GM12878 (cell line): ENCODE data around the gene CARS2. TPM values are rescaled to one million over a fixed set of nuclear protein-coding genes. Genes with fewer than 3 reads are reported as not detected.

Experiments used
- ATAC-seq: fragments of 200-7000 bp; cut with Tn5 transposase; 3 replicates; pipeline ENCODE4 v1.9.1; 2020; ENCODE audit warnings: mild to moderate bottlenecking, moderate library complexity
- BruUV-seq: library from RNA; stranded (reverse); fragments of 400-500 nt; replicated peaks from 2 replicates; lab custom pipeline; 2021; lab: Mats Ljungman, UMichigan
- CTCF ChIA-PET: fragments of 300-600 bp; sonication (Branson Sonifier 250); formaldehyde crosslinking; extraction: SDS; loops from one replicate; lab custom pipeline; 2021; ENCODE audit warnings: inconsistent platforms; lab: Yijun Ruan, JAX
- POLR2A ChIA-PET: fragments of 350-600 bp; formaldehyde crosslinking; extraction: SDS; loops from one replicate; lab custom pipeline; 2021; ENCODE audit warnings: inconsistent platforms; lab: Charles Lee
- RAD21 ChIA-PET: fragments of 300-600 bp; sonication (Branson Sonifier 250); formaldehyde crosslinking; loops from one replicate; lab custom pipeline; 2023; ENCODE audit warnings: antibody characterized with exemption; ENCODE audit not compliant: unreplicated experiment; lab: Charles Lee
- SMC1A ChIA-PET: fragments of 300-600 bp; sonication (Branson Sonifier 250); formaldehyde crosslinking; loops from one replicate; lab custom pipeline; 2023; ENCODE audit not compliant: unreplicated experiment, uncharacterized antibody; lab: Charles Lee
- DNase-seq: peaks from one replicate; pipeline ENCODE4 v3.0.0-alpha.2; 2011; ENCODE audit warnings: low read depth, low spot score
- FAIRE-seq: peaks from 3 replicates; lab custom pipeline; 2011; peaks lifted over from hg19 to GRCh38; lab: Jason Lieb, UNC
- H2AFZ ChIP-seq: 2 replicates; pipeline ENCODE4 v1.6.0; 2011; ENCODE audit warnings: low read depth, low read length, control low read depth; ENCODE audit not compliant: control insufficient read depth
- H3K27ac ChIP-seq: 2 replicates; pipeline ENCODE4 v1.5.1; 2011; ENCODE audit warnings: control low read depth; ENCODE audit not compliant: control insufficient read depth, insufficient read depth
- H3K27me3 ChIP-seq, 2 experiments: replicated peaks in 1 of 2; 2 replicates each; pipeline versions ENCODE4 v1.6.0 to v1.6.1; 2011; ENCODE audit warnings: low read length in 1 of 2; ENCODE audit not compliant: control insufficient read depth in 2 of 2, insufficient read depth in 2 of 2
- H3K36me3 ChIP-seq, 2 experiments: 2 replicates each; pipeline ENCODE4 v1.5.1; 2011; ENCODE audit warnings: low read length in 1 of 2; ENCODE audit not compliant: control insufficient read depth in 2 of 2, insufficient read depth in 2 of 2
- H3K4me1 ChIP-seq: 2 replicates; pipeline ENCODE4 v1.6.1; 2011; ENCODE audit warnings: mild to moderate bottlenecking, low read length, moderate library complexity, mixed read lengths; ENCODE audit not compliant: control insufficient read depth, insufficient read depth
- H3K4me2 ChIP-seq: 2 replicates; pipeline ENCODE4 v1.6.0; 2011; ENCODE audit warnings: control low read depth; ENCODE audit not compliant: control insufficient read depth, insufficient read depth
- H3K4me3 ChIP-seq: fragments of 200-600 bp; sonication (generic); 2 replicates; pipeline ENCODE4 v1.5.1; 2016
- H3K79me2 ChIP-seq: 2 replicates; pipeline ENCODE4 v1.6.0; 2011; ENCODE audit warnings: low read length; ENCODE audit not compliant: control insufficient read depth, insufficient read depth
- H3K9ac ChIP-seq: 2 replicates; pipeline ENCODE4 v1.8.0; 2011; ENCODE audit warnings: low read length, control low read depth, mixed read lengths; ENCODE audit not compliant: control insufficient read depth, insufficient read depth
- H3K9me3 ChIP-seq: replicated peaks from 3 replicates; pipeline ENCODE4 v1.5.1; 2011; ENCODE audit warnings: mild to moderate bottlenecking, low read length; ENCODE audit not compliant: control insufficient read depth, insufficient read depth
- H4K20me1 ChIP-seq: 2 replicates; pipeline ENCODE4 v1.6.0; 2011; ENCODE audit not compliant: control insufficient read depth, insufficient read depth
- HCFC1 ChIP-seq: fragments of 150-350 bp; IDR thresholded peaks from 2 replicates; pipeline ENCODE4 v1.6.1; 2014; ENCODE audit warnings: low read length
- HDGF ChIP-seq: fragments of 450-650 bp; IDR thresholded peaks from 2 replicates; pipeline ENCODE4 v1.6.1; 2016; ENCODE audit warnings: antibody characterized with exemption
- MTA3 ChIP-seq: IDR thresholded peaks from 2 replicates; pipeline ENCODE4 v1.6.1; 2012; ENCODE audit warnings: low read length, inconsistent platforms, borderline replicate concordance
- NFIC ChIP-seq: IDR thresholded peaks from 2 replicates; pipeline ENCODE4 v1.6.1; 2012; ENCODE audit warnings: low read depth, mild to moderate bottlenecking, inconsistent platforms, low read length, moderate library complexity
- NFXL1 ChIP-seq: fragments of 450-650 bp; IDR thresholded peaks from 2 replicates; pipeline ENCODE4 v1.6.1; 2017; ENCODE audit warnings: antibody characterized with exemption, mild to moderate bottlenecking, borderline replicate concordance
- NFYA ChIP-seq: IDR thresholded peaks from 2 replicates; pipeline ENCODE4 v1.6.1; 2011; ENCODE audit warnings: low read depth, mild to moderate bottlenecking, low read length, improper control_type of control experiment, borderline replicate concordance
- POLR2AphosphoS2 ChIP-seq: IDR thresholded peaks from 2 replicates; pipeline ENCODE4 v1.6.1; 2011; ENCODE audit warnings: low read depth, mild to moderate bottlenecking, low read length, improper control_type of control experiment, moderate library complexity
- PRDM15 ChIP-seq: fragments of 450-650 bp; formaldehyde crosslinking; IDR thresholded peaks from 2 replicates; pipeline ENCODE4 v1.4.0; 2020; ENCODE audit warnings: mild to moderate bottlenecking, moderate library complexity
- RB1 ChIP-seq: fragments of 450-650 bp; formaldehyde crosslinking; IDR thresholded peaks from 2 replicates; pipeline ENCODE4 v1.6.1; 2017; ENCODE audit warnings: mild to moderate bottlenecking, borderline replicate concordance
- TAF1 ChIP-seq: IDR thresholded peaks from 2 replicates; pipeline ENCODE4 v1.6.1; 2011; ENCODE audit warnings: mild to moderate bottlenecking, low read depth, low read length, borderline replicate concordance
- USF1 ChIP-seq: IDR thresholded peaks from 2 replicates; pipeline ENCODE4 v1.6.1; 2011; ENCODE audit warnings: borderline replicate concordance, low read depth, mild to moderate bottlenecking, moderate library complexity, mixed read lengths, low read length; ENCODE audit not compliant: insufficient read depth; ENCODE audit errors: extremely low read length
- ZNF24 ChIP-seq: fragments of 450-650 bp; IDR thresholded peaks from 2 replicates; pipeline ENCODE4 v1.6.1; 2017; ENCODE audit warnings: antibody characterized with exemption, mild to moderate bottlenecking
- ZNF622 ChIP-seq: fragments of 450-650 bp; IDR thresholded peaks from 2 replicates; pipeline ENCODE4 v1.6.1; 2017; ENCODE audit warnings: mild to moderate bottlenecking, inconsistent platforms
- WGBS: methylation state at CpG from one replicate; pipeline ENCODE4 v1.1.6; 2016; ENCODE audit warnings: low lambda C conversion rate; ENCODE audit not compliant: insufficient replicate concordance, insufficient coverage; ENCODE audit errors: missing lambda C conversion rate; 5-methylcytosine and 5-hydroxymethylcytosine counted together
- in situ Hi-C: fragments of 300-500 bp; cut with MboI; formaldehyde crosslinking; loops from 9 replicates; pipeline ENCODE4 v1.14.3; 2018; ENCODE audit warnings: mixed read lengths
- intact Hi-C: fragments of 100-400 bp; cut with micrococcal nuclease; formaldehyde crosslinking; loops from one replicate; pipeline ENCODE4 v1.14.2; 2022; ENCODE audit not compliant: unreplicated experiment
- polyA plus RNA-seq, 11 experiments: library from polyadenylated mRNA; depleted of rRNA in 4 of 11; unstranded in 6 of 11; stranded (reverse) in 5 of 11; fragments of >200 nt; fragmentation: Nextera tagmentation in 4 of 11; fragmentation: Illumina TruSeq in 1 of 11; extraction: Ambion mirVana in 4 of 11; extraction: Trizol in 1 of 11; gene quantifications; 1 replicate in 1 of 11; 2 replicates in 10 of 11; pipeline versions ENCODE4 v1.2.1 to v1.2.3, GENCODE V29; 2011 to 2016; ENCODE audit warnings: inconsistent platforms in 2 of 11, missing spikeins in 2 of 11, low read depth in 1 of 11
- total RNA-seq, 4 experiments: library from RNA; depleted of rRNA in 3 of 4; stranded (reverse); fragments of >200 nt in 3 of 4; fragmentation: Illumina TruSeq in 1 of 4; extraction: Trizol in 1 of 4; gene quantifications; 2 replicates each; pipeline versions ENCODE4 v1.2.1 to v1.2.3, GENCODE V29; 2013 to 2021

CARS2 gene
- total and polyA plus RNA-seq, 10 of the 15 experiments (the other 5 are each of a cell fraction or from before 2014, with no cell fraction given), result 4.2 to 101 (median 61.5) TPM

- no peak for TF ChIP-seq TAF1
These were observed 3.1 kb downstream of the CARS2 start (continued) for GRCh38 chr13:110702591-110703526.

- CTCF ChIA-PET, result interaction anchor here (1.1 to 1.3 kb wide), 2 partner anchors 26 to 85 kb away, joined by 3 read pairs; no protein-coding TSS in a partner anchor
- no peak for FAIRE-seq
- RAD21 ChIA-PET, result interaction anchor here (1.0 kb wide), 1 partner anchor 10 kb away, joined by 3 read pairs; no protein-coding TSS in a partner anchor
- no TSS peak for BruUV-seq
- no peaks in the 10 kb centered on the region for H3K27me3 ChIP-seq
- H2AFZ ChIP-seq, result no peak overlapping the region
- H3K4me1 ChIP-seq, result peaks cover 22% of the 10 kb centered on the region
- SMC1A ChIA-PET, result interaction anchor here (1.6 to 2.1 kb wide), 2 partner anchors 13 to 47 kb away, joined by 4 read pairs; no protein-coding TSS in a partner anchor
- H3K9me3 ChIP-seq, result no peaks in the 10 kb centered on the region
- 88% methylated on average over 3 of the region's 3 CpGs for WGBS
- no peaks in the 10 kb centered on the region for H4K20me1 ChIP-seq
- H3K9ac ChIP-seq, result no peak overlapping the region
- in situ Hi-C loops, result no loop called here
- peaks cover 27% of the 10 kb centered on the region for H3K79me2 ChIP-seq
- TF ChIP-seq NFIC (no peak), HCFC1 (no peak), ZNF622 (no peak), NFXL1 (no peak), RB1 (no peak), PRDM15 (CRISPR knock-in tag) (no peak), POLR2AphosphoS2 (no peak), HDGF (no peak), MTA3 (no peak), USF1 (no peak), ZNF24 (no peak), NFYA (no peak)
- POLR2A ChIA-PET, result interaction anchor here (0.8 to 1.6 kb wide), 3 partner anchors 10 to 21 kb away, joined by 3 to 4 read pairs (median 3); no protein-coding TSS in a partner anchor
- H3K4me2 ChIP-seq, result no peak overlapping the region
- DNase-seq, result no peak
- H3K27ac ChIP-seq, result no peak overlapping the region
- intact Hi-C loops, result no loop called here
- no peak for ATAC-seq
- H3K36me3 ChIP-seq, result peaks cover 9 to 26% of the 10 kb centered on the region in 2 experiments
- H3K4me3 ChIP-seq, result no peak overlapping the region
These were observed 3.8 kb downstream of the CARS2 start for GRCh38 chr13:110702089-110702488.
